Measurements from ENCODE around the gene ORM2.

DNA sequence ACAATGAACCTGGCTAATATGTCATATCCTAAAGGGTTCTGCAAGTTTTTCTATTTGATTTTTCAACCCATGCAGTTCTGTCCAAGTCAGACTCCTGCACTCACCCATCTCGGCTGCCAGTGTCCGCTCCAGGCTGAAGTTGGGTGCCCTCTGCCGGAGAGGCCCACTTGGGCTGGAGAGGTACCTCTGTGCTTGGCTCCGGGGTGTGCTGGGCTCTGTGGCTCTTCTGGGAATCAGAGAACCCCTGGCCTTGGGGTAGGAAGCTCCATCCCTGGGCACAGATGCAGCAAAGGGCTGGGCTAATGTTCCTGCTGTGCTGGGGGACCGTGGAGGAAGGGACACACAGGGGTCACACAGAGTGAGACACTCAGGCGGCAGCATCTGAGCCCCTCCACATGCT is 26.2 kb downstream of the ORM2 start:
- TF ChIP-seq, protein P1, sequence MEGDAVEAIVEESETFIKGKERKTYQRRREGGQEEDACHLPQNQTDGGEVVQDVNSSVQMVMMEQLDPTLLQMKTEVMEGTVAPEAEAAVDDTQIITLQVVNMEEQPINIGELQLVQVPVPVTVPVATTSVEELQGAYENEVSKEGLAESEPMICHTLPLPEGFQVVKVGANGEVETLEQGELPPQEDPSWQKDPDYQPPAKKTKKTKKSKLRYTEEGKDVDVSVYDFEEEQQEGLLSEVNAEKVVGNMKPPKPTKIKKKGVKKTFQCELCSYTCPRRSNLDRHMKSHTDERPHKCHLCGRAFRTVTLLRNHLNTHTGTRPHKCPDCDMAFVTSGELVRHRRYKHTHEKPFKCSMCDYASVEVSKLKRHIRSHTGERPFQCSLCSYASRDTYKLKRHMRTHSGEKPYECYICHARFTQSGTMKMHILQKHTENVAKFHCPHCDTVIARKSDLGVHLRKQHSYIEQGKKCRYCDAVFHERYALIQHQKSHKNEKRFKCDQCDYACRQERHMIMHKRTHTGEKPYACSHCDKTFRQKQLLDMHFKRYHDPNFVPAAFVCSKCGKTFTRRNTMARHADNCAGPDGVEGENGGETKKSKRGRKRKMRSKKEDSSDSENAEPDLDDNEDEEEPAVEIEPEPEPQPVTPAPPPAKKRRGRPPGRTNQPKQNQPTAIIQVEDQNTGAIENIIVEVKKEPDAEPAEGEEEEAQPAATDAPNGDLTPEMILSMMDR (IDR thresholded peaks at IDR 0.05) = no peak
- TF ChIP-seq EZH2phosphoT487 (IDR thresholded peaks at IDR 0.05) (no peak), EZH2 (IDR thresholded peaks at IDR 0.05) (no peak)

Measured in neural progenitor cell (in vitro differentiated cells).